HEK293 (cell line): ENCODE measurements around the gene C4orf36.

Source experiments
- CTCF ChIA-PET: fragments of 350-600 bp; formaldehyde crosslinking; extraction: SDS; loops from one replicate; lab custom pipeline; 2021; ENCODE audit warnings: antibody characterized with exemption; lab: Yijun Ruan, JAX
- POLR2A ChIA-PET: fragments of 300-600 bp; formaldehyde crosslinking; extraction: SDS; loops from one replicate; lab custom pipeline; 2020; ENCODE audit warnings: antibody characterized with exemption, inconsistent platforms; lab: Yijun Ruan, JAX
- H3K27ac ChIP-seq: fragments of 200-500 bp; sonication (Bioruptor generic); 2 replicates; pipeline ENCODE4 v1.5.1; 2014; ENCODE audit warnings: low read depth, low read length, control low read depth, inconsistent platforms; ENCODE audit errors: extremely low read depth
- H3K36me3 ChIP-seq, 2 experiments: fragments of 200-500 bp in 1 of 2; sonication (Bioruptor generic) in 1 of 2; 1 replicate in 1 of 2; 2 replicates in 1 of 2; pipeline ENCODE4 v1.5.1; 2014 to 2017; ENCODE audit warnings: inconsistent platforms in 2 of 2, low read length in 2 of 2; ENCODE audit not compliant: control insufficient read depth in 2 of 2, insufficient read depth in 1 of 2
- H3K4me1 ChIP-seq: fragments of 200-500 bp; sonication (Bioruptor generic); 2 replicates; pipeline ENCODE4 v1.5.1; 2014; ENCODE audit warnings: mild to moderate bottlenecking, low read length, inconsistent platforms; ENCODE audit not compliant: control insufficient read depth, insufficient read depth
- H3K4me3 ChIP-seq: 2 replicates; pipeline ENCODE4 v1.5.1; 2011; ENCODE audit warnings: low read depth, mild to moderate bottlenecking, control low read depth, low read length, moderate library complexity
- H3K9me3 ChIP-seq: fragments of 200-500 bp; sonication (Bioruptor generic); 2 replicates; pipeline ENCODE4 v1.5.1; 2014; ENCODE audit warnings: low read depth, low read length, inconsistent platforms; ENCODE audit not compliant: control insufficient read depth, insufficient read depth
- BCL11A ChIP-seq: fragments of 450-650 bp; formaldehyde crosslinking; IDR thresholded peaks from 2 replicates; pipeline ENCODE4 v1.5.1; 2016; ENCODE audit warnings: low read depth, missing biosample characterization, missing genetic modification characterization
- FEZF1 ChIP-seq: fragments of 450-650 bp; formaldehyde crosslinking; IDR thresholded peaks from 2 replicates; pipeline ENCODE4 v1.5.1; 2016; ENCODE audit warnings: missing biosample characterization, missing genetic modification characterization
- GLIS2 ChIP-seq: fragments of 450-650 bp; formaldehyde crosslinking; IDR thresholded peaks from 2 replicates; pipeline ENCODE4 v1.5.1; 2016; ENCODE audit warnings: missing biosample characterization, missing genetic modification characterization
- MYNN ChIP-seq: fragments of 450-650 bp; formaldehyde crosslinking; IDR thresholded peaks from 2 replicates; pipeline ENCODE4 v1.5.1; 2016; ENCODE audit warnings: missing biosample characterization, missing genetic modification characterization, borderline replicate concordance
- SP3 ChIP-seq: fragments of 450-650 bp; formaldehyde crosslinking; IDR thresholded peaks from 2 replicates; pipeline ENCODE4 v1.5.1; 2016; ENCODE audit warnings: missing biosample characterization, missing genetic modification characterization
- YY2 ChIP-seq: fragments of 450-650 bp; formaldehyde crosslinking; IDR thresholded peaks from 2 replicates; pipeline ENCODE4 v1.5.1; 2016; ENCODE audit warnings: missing biosample characterization, missing genetic modification characterization
- ZBTB21 ChIP-seq: fragments of 450-650 bp; formaldehyde crosslinking; IDR thresholded peaks from 2 replicates; pipeline ENCODE4 v1.5.1; 2017; ENCODE audit warnings: missing biosample characterization, missing genetic modification characterization
- ZBTB7A ChIP-seq: fragments of 450-650 bp; formaldehyde crosslinking; IDR thresholded peaks from 2 replicates; pipeline ENCODE4 v1.5.1; 2016; ENCODE audit warnings: low read depth, missing biosample characterization, missing genetic modification characterization
- ZBTB8A ChIP-seq: fragments of 450-650 bp; formaldehyde crosslinking; IDR thresholded peaks from 2 replicates; pipeline ENCODE4 v1.5.1; 2016; ENCODE audit warnings: missing biosample characterization, missing genetic modification characterization
- ZFP37 ChIP-seq: fragments of 450-650 bp; formaldehyde crosslinking; IDR thresholded peaks from 2 replicates; pipeline ENCODE4 v1.5.1; 2016; ENCODE audit warnings: missing biosample characterization, missing genetic modification characterization
- ZNF10 ChIP-seq: fragments of 450-650 bp; formaldehyde crosslinking; IDR thresholded peaks from 2 replicates; pipeline ENCODE4 v1.5.1; 2017; ENCODE audit warnings: missing biosample characterization, missing genetic modification characterization
- ZNF140 ChIP-seq: fragments of 450-650 bp; formaldehyde crosslinking; IDR thresholded peaks from 2 replicates; pipeline ENCODE4 v1.5.1; 2016; ENCODE audit warnings: missing biosample characterization, missing genetic modification characterization
- ZNF19 ChIP-seq: fragments of 450-650 bp; formaldehyde crosslinking; IDR thresholded peaks from 2 replicates; pipeline ENCODE4; 2016; ENCODE audit warnings: missing biosample characterization, missing genetic modification characterization, low read depth
- ZNF2 ChIP-seq: fragments of 450-650 bp; formaldehyde crosslinking; IDR thresholded peaks from 2 replicates; pipeline ENCODE4 v1.5.1; 2016; ENCODE audit warnings: missing biosample characterization, missing genetic modification characterization
- ZNF311 ChIP-seq: fragments of 450-650 bp; formaldehyde crosslinking; IDR thresholded peaks from 2 replicates; pipeline ENCODE4 v1.5.1; 2017; ENCODE audit warnings: missing biosample characterization, missing genetic modification characterization, borderline replicate concordance
- ZNF514 ChIP-seq: fragments of 450-650 bp; formaldehyde crosslinking; IDR thresholded peaks from 2 replicates; pipeline ENCODE4 v1.5.1; 2016; ENCODE audit warnings: missing biosample characterization, missing genetic modification characterization
- ZNF549 ChIP-seq: fragments of 450-650 bp; IDR thresholded peaks from 2 replicates; pipeline ENCODE4 v1.5.1; 2018; ENCODE audit warnings: missing biosample characterization, missing genetic modification characterization, mild to moderate bottlenecking, inconsistent platforms, moderate library complexity
- ZNF555 ChIP-seq: fragments of 450-650 bp; formaldehyde crosslinking; conservative IDR thresholded peaks from 2 replicates; pipeline ENCODE4 v1.5.1; 2017; ENCODE audit warnings: missing biosample characterization, mild to moderate bottlenecking, missing genetic modification characterization, inconsistent platforms
- ZNF621 ChIP-seq: fragments of 450-650 bp; formaldehyde crosslinking; IDR thresholded peaks from 2 replicates; pipeline ENCODE4 v1.5.1; 2017; ENCODE audit warnings: missing biosample characterization, missing genetic modification characterization
- ZNF747 ChIP-seq: fragments of 450-650 bp; formaldehyde crosslinking; IDR thresholded peaks from 2 replicates; pipeline ENCODE4 v1.5.1; 2016; ENCODE audit warnings: missing biosample characterization, missing genetic modification characterization
- ZNF785 ChIP-seq: fragments of 450-650 bp; formaldehyde crosslinking; IDR thresholded peaks from 2 replicates; pipeline ENCODE4 v1.5.1; 2016; ENCODE audit warnings: missing biosample characterization, missing genetic modification characterization
- ZXDB ChIP-seq: fragments of 450-650 bp; formaldehyde crosslinking; IDR thresholded peaks from 2 replicates; pipeline ENCODE4 v1.5.1; 2016; ENCODE audit warnings: missing biosample characterization, missing genetic modification characterization
- TF ChIP-seq, protein P1 (sequence below): fragments of 450-650 bp; formaldehyde crosslinking; optimal IDR thresholded peaks from 2 replicates; pipeline ENCODE3; 2016; ENCODE audit warnings: missing biosample characterization, mild to moderate bottlenecking, missing genetic modification characterization
- TF ChIP-seq, protein P2 (sequence below): fragments of 450-650 bp; IDR thresholded peaks from 2 replicates; pipeline ENCODE4 v1.5.1; 2018; ENCODE audit warnings: missing biosample characterization, mild to moderate bottlenecking, missing genetic modification characterization
- TF ChIP-seq, protein P3 (sequence below): fragments of 450-650 bp; formaldehyde crosslinking; IDR thresholded peaks from 2 replicates; pipeline ENCODE4 v1.5.1; 2016; ENCODE audit warnings: missing biosample characterization, missing genetic modification characterization
- TF ChIP-seq, protein P4 (sequence below): fragments of 450-650 bp; IDR thresholded peaks from 2 replicates; pipeline ENCODE4 v1.5.1; 2018; ENCODE audit warnings: missing biosample characterization, missing genetic modification characterization
- TF ChIP-seq, protein P5 (sequence below): fragments of 450-650 bp; formaldehyde crosslinking; IDR thresholded peaks from 2 replicates; pipeline ENCODE4 v1.5.1; 2016; ENCODE audit warnings: missing biosample characterization, missing genetic modification characterization

The C4orf36 gene

DNA sequence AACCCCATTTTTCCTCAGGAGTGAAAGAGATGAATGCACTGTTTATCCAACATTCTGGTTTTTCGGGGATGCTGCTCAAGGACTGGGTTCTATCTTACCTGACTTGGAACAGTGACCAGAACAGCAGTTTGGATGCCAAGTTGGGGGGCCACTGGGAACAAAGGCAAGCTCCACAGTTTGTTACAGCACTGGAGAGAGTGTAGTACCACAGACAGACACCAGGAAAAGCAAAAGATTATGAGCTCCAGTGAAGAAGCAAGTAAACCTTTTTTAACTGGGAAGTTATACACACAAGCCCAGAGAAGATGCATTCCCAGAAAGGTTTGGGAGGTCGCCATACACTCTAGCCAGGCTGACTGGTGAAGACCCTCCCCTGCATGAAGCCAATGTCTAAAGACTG is 13.6 kb downstream of the C4orf36 start:
- ChIA-PET POLR2A (no interaction called here), CTCF (interaction anchor here (0.6 kb wide), 1 partner anchor 21 kb away, joined by 4 read pairs; no protein-coding TSS in a partner anchor)
- no peaks in the 10 kb centered on the region for H3K36me3 ChIP-seq
- no peak overlapping the region for H3K4me3 ChIP-seq
- no peak for TF ChIP-seq YY2 (tag by site-specific recombination)
- TF ChIP-seq MYNN (tag by site-specific recombination), result no peak
- no peak for TF ChIP-seq ZNF621 (tag by site-specific recombination)
- TF ChIP-seq ZNF19 (tag by site-specific recombination), result no peak
- no peak for TF ChIP-seq ZBTB8A (tag by site-specific recombination)
- TF ChIP-seq ZNF549 (tag by site-specific recombination), result no peak
- TF ChIP-seq ZNF311 (tag by site-specific recombination), result no peak
- no peak for TF ChIP-seq ZNF555 (tag by site-specific recombination)
- TF ChIP-seq ZNF10 (tag by site-specific recombination), result no peak
- TF ChIP-seq, protein P1, sequence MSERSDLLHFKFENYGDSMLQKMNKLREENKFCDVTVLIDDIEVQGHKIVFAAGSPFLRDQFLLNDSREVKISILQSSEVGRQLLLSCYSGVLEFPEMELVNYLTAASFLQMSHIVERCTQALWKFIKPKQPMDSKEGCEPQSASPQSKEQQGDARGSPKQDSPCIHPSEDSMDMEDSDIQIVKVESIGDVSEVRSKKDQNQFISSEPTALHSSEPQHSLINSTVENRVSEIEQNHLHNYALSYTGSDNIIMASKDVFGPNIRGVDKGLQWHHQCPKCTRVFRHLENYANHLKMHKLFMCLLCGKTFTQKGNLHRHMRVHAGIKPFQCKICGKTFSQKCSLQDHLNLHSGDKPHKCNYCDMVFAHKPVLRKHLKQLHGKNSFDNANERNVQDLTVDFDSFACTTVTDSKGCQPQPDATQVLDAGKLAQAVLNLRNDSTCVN (tag by site-specific recombination), result no peak
- TF ChIP-seq ZBTB7A (tag by site-specific recombination), result no peak
- TF ChIP-seq ZXDB, result no peak
- no peak for TF ChIP-seq ZNF514 (tag by site-specific recombination)
- TF ChIP-seq, protein P2, sequence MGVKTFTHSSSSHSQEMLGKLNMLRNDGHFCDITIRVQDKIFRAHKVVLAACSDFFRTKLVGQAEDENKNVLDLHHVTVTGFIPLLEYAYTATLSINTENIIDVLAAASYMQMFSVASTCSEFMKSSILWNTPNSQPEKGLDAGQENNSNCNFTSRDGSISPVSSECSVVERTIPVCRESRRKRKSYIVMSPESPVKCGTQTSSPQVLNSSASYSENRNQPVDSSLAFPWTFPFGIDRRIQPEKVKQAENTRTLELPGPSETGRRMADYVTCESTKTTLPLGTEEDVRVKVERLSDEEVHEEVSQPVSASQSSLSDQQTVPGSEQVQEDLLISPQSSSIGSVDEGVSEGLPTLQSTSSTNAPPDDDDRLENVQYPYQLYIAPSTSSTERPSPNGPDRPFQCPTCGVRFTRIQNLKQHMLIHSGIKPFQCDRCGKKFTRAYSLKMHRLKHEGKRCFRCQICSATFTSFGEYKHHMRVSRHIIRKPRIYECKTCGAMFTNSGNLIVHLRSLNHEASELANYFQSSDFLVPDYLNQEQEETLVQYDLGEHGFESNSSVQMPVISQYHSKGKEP (tag by site-specific recombination), result no peak
- no peak for TF ChIP-seq ZBTB21 (tag by site-specific recombination)
- no peak for TF ChIP-seq BCL11A (tag by site-specific recombination)
- TF ChIP-seq ZFP37, result no peak
- TF ChIP-seq, protein P3, sequence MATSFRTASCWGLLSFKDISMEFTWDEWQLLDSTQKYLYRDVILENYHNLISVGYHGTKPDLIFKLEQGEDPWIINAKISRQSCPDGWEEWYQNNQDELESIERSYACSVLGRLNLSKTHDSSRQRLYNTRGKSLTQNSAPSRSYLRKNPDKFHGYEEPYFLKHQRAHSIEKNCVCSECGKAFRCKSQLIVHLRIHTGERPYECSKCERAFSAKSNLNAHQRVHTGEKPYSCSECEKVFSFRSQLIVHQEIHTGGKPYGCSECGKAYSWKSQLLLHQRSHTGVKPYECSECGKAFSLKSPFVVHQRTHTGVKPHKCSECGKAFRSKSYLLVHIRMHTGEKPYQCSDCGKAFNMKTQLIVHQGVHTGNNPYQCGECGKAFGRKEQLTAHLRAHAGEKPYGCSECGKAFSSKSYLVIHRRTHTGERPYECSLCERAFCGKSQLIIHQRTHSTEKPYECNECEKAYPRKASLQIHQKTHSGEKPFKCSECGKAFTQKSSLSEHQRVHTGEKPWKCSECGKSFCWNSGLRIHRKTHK (tag by site-specific recombination), result no peak
- H3K4me1 ChIP-seq, result no peaks in the 10 kb centered on the region
- no peak overlapping the region for H3K27ac ChIP-seq
- no peaks in the 10 kb centered on the region for H3K9me3 ChIP-seq

DNA sequence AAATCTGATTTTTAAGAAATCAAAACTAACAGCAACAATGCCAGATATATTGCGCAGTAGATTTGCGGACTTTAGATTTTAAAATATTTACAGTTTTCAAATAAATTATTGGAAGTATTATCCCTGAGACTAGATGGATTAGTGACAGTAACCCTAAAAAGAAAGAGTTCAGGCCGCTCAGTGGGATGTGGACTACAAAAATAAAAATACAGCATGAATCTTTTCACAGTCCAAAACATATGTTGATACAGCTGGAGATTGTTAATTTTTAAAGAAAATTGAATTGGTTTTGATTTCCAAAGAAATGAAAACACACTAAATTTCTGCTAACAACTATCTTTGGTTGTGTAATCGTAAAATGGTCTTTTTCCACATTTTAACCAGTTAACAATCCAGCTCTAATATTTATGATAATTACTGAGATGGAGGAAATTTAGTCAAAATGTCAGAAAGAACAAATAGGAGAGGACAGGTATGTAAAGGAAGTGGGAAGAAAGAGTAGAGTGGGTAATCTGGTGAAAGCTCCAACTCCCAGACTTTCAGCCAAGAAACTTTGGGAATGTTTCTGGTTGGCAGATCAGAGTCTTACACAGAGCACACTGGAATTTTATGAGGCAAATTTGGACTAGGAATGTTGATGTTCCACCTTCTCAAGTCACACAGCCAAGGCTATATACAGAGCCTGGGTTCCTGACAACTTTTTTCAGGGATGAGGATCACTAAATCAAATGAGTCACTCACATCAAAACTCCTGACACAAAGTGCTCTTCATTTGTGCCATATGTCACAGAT is 15.1 kb downstream of the C4orf36 start:
- CTCF ChIA-PET, result no interaction called here
- TF ChIP-seq YY2 (tag by site-specific recombination) (no peak), SP3 (tag by site-specific recombination) (no peak), ZNF785 (tag by site-specific recombination) (no peak), ZNF140 (no peak), ZNF2 (tag by site-specific recombination) (no peak), FEZF1 (tag by site-specific recombination) (no peak), GLIS2 (no peak), ZNF747 (tag by site-specific recombination) (no peak)
- TF ChIP-seq, protein P4, sequence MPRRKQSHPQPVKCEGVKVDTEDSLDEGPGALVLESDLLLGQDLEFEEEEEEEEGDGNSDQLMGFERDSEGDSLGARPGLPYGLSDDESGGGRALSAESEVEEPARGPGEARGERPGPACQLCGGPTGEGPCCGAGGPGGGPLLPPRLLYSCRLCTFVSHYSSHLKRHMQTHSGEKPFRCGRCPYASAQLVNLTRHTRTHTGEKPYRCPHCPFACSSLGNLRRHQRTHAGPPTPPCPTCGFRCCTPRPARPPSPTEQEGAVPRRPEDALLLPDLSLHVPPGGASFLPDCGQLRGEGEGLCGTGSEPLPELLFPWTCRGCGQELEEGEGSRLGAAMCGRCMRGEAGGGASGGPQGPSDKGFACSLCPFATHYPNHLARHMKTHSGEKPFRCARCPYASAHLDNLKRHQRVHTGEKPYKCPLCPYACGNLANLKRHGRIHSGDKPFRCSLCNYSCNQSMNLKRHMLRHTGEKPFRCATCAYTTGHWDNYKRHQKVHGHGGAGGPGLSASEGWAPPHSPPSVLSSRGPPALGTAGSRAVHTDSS (tag by site-specific recombination), result no peak
- TF ChIP-seq, protein P5, sequence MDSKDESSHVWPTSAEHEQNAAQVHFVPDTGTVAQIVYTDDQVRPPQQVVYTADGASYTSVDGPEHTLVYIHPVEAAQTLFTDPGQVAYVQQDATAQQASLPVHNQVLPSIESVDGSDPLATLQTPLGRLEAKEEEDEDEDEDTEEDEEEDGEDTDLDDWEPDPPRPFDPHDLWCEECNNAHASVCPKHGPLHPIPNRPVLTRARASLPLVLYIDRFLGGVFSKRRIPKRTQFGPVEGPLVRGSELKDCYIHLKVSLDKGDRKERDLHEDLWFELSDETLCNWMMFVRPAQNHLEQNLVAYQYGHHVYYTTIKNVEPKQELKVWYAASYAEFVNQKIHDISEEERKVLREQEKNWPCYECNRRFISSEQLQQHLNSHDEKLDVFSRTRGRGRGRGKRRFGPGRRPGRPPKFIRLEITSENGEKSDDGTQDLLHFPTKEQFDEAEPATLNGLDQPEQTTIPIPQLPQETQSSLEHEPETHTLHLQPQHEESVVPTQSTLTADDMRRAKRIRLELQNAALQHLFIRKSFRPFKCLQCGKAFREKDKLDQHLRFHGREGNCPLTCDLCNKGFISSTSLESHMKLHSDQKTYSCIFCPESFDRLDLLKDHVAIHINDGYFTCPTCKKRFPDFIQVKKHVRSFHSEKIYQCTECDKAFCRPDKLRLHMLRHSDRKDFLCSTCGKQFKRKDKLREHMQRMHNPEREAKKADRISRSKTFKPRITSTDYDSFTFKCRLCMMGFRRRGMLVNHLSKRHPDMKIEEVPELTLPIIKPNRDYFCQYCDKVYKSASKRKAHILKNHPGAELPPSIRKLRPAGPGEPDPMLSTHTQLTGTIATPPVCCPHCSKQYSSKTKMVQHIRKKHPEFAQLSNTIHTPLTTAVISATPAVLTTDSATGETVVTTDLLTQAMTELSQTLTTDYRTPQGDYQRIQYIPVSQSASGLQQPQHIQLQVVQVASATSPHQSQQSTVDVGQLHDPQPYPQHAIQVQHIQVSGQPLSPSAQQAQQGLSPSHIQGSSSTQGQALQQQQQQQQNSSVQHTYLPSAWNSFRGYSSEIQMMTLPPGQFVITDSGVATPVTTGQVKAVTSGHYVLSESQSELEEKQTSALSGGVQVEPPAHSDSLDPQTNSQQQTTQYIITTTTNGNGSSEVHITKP, result no peak

More for the DNA sequence above, 15.1 kb downstream of the C4orf36 start:
- no peak overlapping the region for H3K4me3 ChIP-seq
- H3K9me3 ChIP-seq, result no peaks in the 10 kb centered on the region
- H3K36me3 ChIP-seq, result no peaks in the 10 kb centered on the region
- H3K4me1 ChIP-seq, result no peaks in the 10 kb centered on the region
- H3K27ac ChIP-seq, result no peak overlapping the region
- POLR2A ChIA-PET, result no interaction called here
